IMR-90 (cell line): ENCODE results near the gene NUDT7. TPM values are rescaled to one million over a fixed set of nuclear protein-coding genes. Genes with fewer than 3 reads are reported as not detected.

Experiments used
- ATAC-seq: fragments of 200-7000 bp; cut with Tn5 transposase; 2 replicates; pipeline ENCODE4 v1.9.1; 2020; ENCODE audit warnings: low read depth, mild to moderate bottlenecking, moderate library complexity
- BruUV-seq: library from RNA; stranded (reverse); fragments of 400-500 nt; replicated peaks from 2 replicates; lab custom pipeline; 2021; lab: Mats Ljungman, UMichigan
- CTCF ChIA-PET: fragments of 300-600 bp; formaldehyde crosslinking; extraction: SDS; loops from one replicate; lab custom pipeline; 2021; ENCODE audit warnings: antibody characterized with exemption; lab: Yijun Ruan, JAX
- POLR2A ChIA-PET: fragments of 300-600 bp; sonication (Branson Sonifier 250); formaldehyde crosslinking; loops from one replicate; lab custom pipeline; 2022; ENCODE audit warnings: antibody characterized with exemption; ENCODE audit not compliant: unreplicated experiment; lab: Charles Lee
- DNase-seq: peaks from one replicate; pipeline ENCODE4 v3.0.0; 2013
- H2AFZ ChIP-seq: replicated peaks from 2 replicates; pipeline ENCODE3; 2013; ENCODE audit warnings: low read length, mild to moderate bottlenecking; ENCODE audit not compliant: poor library complexity
- H2AK5ac ChIP-seq: 2 replicates; pipeline ENCODE4 v1.6.1; 2013; ENCODE audit warnings: low read depth, low read length, inconsistent platforms
- H2AK9ac ChIP-seq: replicated peaks from 2 replicates; pipeline ENCODE3; 2013; ENCODE audit warnings: mild to moderate bottlenecking, low read depth, low read length, moderate library complexity; ENCODE audit not compliant: poor library complexity
- H2BK120ac ChIP-seq: 2 replicates; pipeline ENCODE4 v1.6.1; 2013; ENCODE audit warnings: low read depth, low read length, inconsistent platforms
- H2BK15ac ChIP-seq: 3 replicates; pipeline ENCODE4 v1.6.1; 2013; ENCODE audit warnings: low read depth, low read length, inconsistent platforms
- H2BK20ac ChIP-seq: 2 replicates; pipeline ENCODE4 v1.6.1; 2013; ENCODE audit warnings: low read depth, mild to moderate bottlenecking, inconsistent platforms, low read length, moderate library complexity
- H2BK5ac ChIP-seq: 2 replicates; pipeline ENCODE4 v1.6.1; 2013; ENCODE audit warnings: mild to moderate bottlenecking, low read depth, low read length, inconsistent platforms; ENCODE audit not compliant: poor library complexity, severe bottlenecking
- H3K14ac ChIP-seq: replicated peaks from 2 replicates; pipeline ENCODE4 v1.6.1; 2013; ENCODE audit warnings: low read depth, low read length, inconsistent platforms
- H3K18ac ChIP-seq: 2 replicates; pipeline ENCODE4 v1.6.1; 2013; ENCODE audit warnings: low read depth, low read length, control low read depth
- H3K23ac ChIP-seq: 2 replicates; pipeline ENCODE4 v1.6.1; 2013; ENCODE audit warnings: low read depth, low read length, inconsistent platforms
- H3K27ac ChIP-seq: 2 replicates; pipeline ENCODE4 v1.5.1; 2013; ENCODE audit warnings: mild to moderate bottlenecking, control low read depth, low read length; ENCODE audit not compliant: insufficient read depth
- H3K27me3 ChIP-seq: 2 replicates; pipeline ENCODE4 v1.6.1; 2013; ENCODE audit warnings: low read length; ENCODE audit not compliant: control insufficient read depth, insufficient read depth
- H3K36me3 ChIP-seq: 2 replicates; pipeline ENCODE4 v1.6.1; 2013; ENCODE audit warnings: low read length, mixed read lengths; ENCODE audit not compliant: control insufficient read depth, insufficient read depth
- H3K4ac ChIP-seq: 2 replicates; pipeline ENCODE4 v1.6.1; 2013; ENCODE audit warnings: low read depth, low read length, inconsistent platforms
- H3K4me1 ChIP-seq: 2 replicates; pipeline ENCODE4 v1.6.1; 2013; ENCODE audit warnings: low read length, mixed read lengths; ENCODE audit not compliant: control insufficient read depth, insufficient read depth
- H3K4me2 ChIP-seq: 2 replicates; pipeline ENCODE4 v1.6.1; 2013; ENCODE audit warnings: low read depth, mild to moderate bottlenecking, control low read depth, low read length, moderate library complexity
- H3K4me3 ChIP-seq: 2 replicates; pipeline ENCODE4 v1.5.1; 2013; ENCODE audit warnings: low read depth, mild to moderate bottlenecking, control low read depth, low read length, moderate library complexity; ENCODE audit not compliant: insufficient read depth
- H3K56ac ChIP-seq: 2 replicates; pipeline ENCODE4 v1.6.1; 2013; ENCODE audit warnings: low read length, inconsistent platforms; ENCODE audit not compliant: insufficient read depth; ENCODE audit errors: extremely low read depth
- H3K79me1 ChIP-seq, 2 experiments: 2 replicates each; pipeline ENCODE4 v1.6.1; 2013; ENCODE audit warnings: low read length in 2 of 2, inconsistent platforms in 1 of 2, low read depth in 1 of 2
- H3K9ac ChIP-seq: 2 replicates; pipeline ENCODE4 v1.6.1; 2013; ENCODE audit warnings: low read depth, low read length, control low read depth
- H3K9me1 ChIP-seq: 2 replicates; pipeline ENCODE4 v1.6.1; 2013; ENCODE audit warnings: low read length, inconsistent platforms; ENCODE audit not compliant: insufficient read depth
- H3K9me3 ChIP-seq: 2 replicates; pipeline ENCODE4 v1.6.1; 2013; ENCODE audit warnings: low read length; ENCODE audit not compliant: control insufficient read depth, insufficient read depth
- H4K20me1 ChIP-seq: 2 replicates; pipeline ENCODE4 v1.6.1; 2013; ENCODE audit warnings: low read length, inconsistent platforms; ENCODE audit not compliant: insufficient read depth
- H4K5ac ChIP-seq: 2 replicates; pipeline ENCODE4 v1.6.1; 2013; ENCODE audit warnings: mild to moderate bottlenecking, low read depth, low read length, control low read depth
- H4K8ac ChIP-seq, 2 experiments: 2 replicates each; pipeline ENCODE4 v1.6.1; 2013; ENCODE audit warnings: low read depth in 2 of 2, low read length in 2 of 2, control low read depth in 1 of 2, inconsistent platforms in 1 of 2
- H4K91ac ChIP-seq: 2 replicates; pipeline ENCODE4 v1.6.1; 2013; ENCODE audit warnings: low read depth, low read length, inconsistent platforms; ENCODE audit not compliant: insufficient read depth
- CTCF ChIP-seq: conservative IDR thresholded peaks from 2 replicates; pipeline ENCODE4 v1.5.1; 2012; ENCODE audit warnings: mild to moderate bottlenecking, low read depth, low read length, improper control_type of control experiment
- MAZ ChIP-seq: IDR thresholded peaks from 2 replicates; pipeline ENCODE4 v1.6.1; 2012; ENCODE audit warnings: low read depth, mild to moderate bottlenecking, low read length, improper control_type of control experiment, moderate library complexity, borderline replicate concordance
- POLR2A ChIP-seq: IDR thresholded peaks from 2 replicates; pipeline ENCODE4 v1.6.1; 2012; ENCODE audit warnings: mild to moderate bottlenecking, low read depth, low read length
- RAD21 ChIP-seq: IDR thresholded peaks from 2 replicates; pipeline ENCODE4 v1.6.1; 2012; ENCODE audit warnings: low read length, improper control_type of control experiment
- WGBS, 2 experiments: methylation state at CpG; one replicate each; pipeline versions ENCODE4 v1.1.5 to v1.1.7; 2013; ENCODE audit warnings: missing lambda C conversion rate in 2 of 2; ENCODE audit not compliant: insufficient read length in 1 of 2; ENCODE audit errors: extremely low coverage in 2 of 2; 5-methylcytosine and 5-hydroxymethylcytosine counted together
- dilution Hi-C: fragments of 300-500 bp; cut with HindIII; formaldehyde crosslinking; loops from one replicate; pipeline ENCODE4 v1.14.3; 2018; ENCODE audit warnings: low sequenced_read_pairs; ENCODE audit not compliant: unreplicated experiment
- in situ Hi-C: fragments of 300-500 bp; cut with MboI; formaldehyde crosslinking; loops from 3 replicates; pipeline ENCODE4 v1.14.3; 2019; ENCODE audit warnings: low sequenced_read_pairs, inconsistent platforms, mixed read lengths
- intact Hi-C: fragments of 100-400 bp; cut with micrococcal nuclease; formaldehyde crosslinking; loops from 2 replicates; pipeline ENCODE4 v1.10.0; 2022
- polyA plus RNA-seq, 3 experiments: library from polyadenylated mRNA; depleted of rRNA; stranded (reverse); fragments of >200 nt; gene quantifications; 2 replicates each; pipeline ENCODE4 v1.2.3, GENCODE V29; 2012; ENCODE audit warnings: low replicate concordance in 1 of 3
- total RNA-seq: library from RNA; depleted of rRNA; stranded (reverse); fragments of >200 nt; gene quantifications from 2 replicates; pipeline ENCODE4 v1.2.3, GENCODE V29; 2012

The NUDT7 gene
- total and polyA plus RNA-seq, 2 of the 4 experiments (the other 2 are of a cell fraction) = 4.3 to 6.2 TPM

GRCh38 chr16:77744141-77744540 is 21.8 kb downstream of the NUDT7 start:
- intact Hi-C loops = no loop called here
- no peaks in the 10 kb centered on the region for H4K20me1 ChIP-seq
- no peak overlapping the region for H3K9ac ChIP-seq
- H2BK15ac ChIP-seq = no peak overlapping the region
- H3K9me3 ChIP-seq = no peaks in the 10 kb centered on the region
- H2BK20ac ChIP-seq = no peak overlapping the region
- ChIA-PET POLR2A (no interaction called here), CTCF (interaction anchor here (0.6 to 1.3 kb wide), 3 partner anchors 13 to 38 kb away, joined by 3 read pairs; no protein-coding TSS in a partner anchor)
- no peak overlapping the region for H3K4me2 ChIP-seq
- no peak for TF ChIP-seq POLR2A
- TF ChIP-seq RAD21 = no peak
- TF ChIP-seq MAZ = no peak
- TF ChIP-seq CTCF = no peak
- H3K36me3 ChIP-seq = no peaks in the 10 kb centered on the region
- H2BK5ac ChIP-seq = no peak overlapping the region
- no peaks in the 10 kb centered on the region for H3K9me1 ChIP-seq
- H2AK5ac ChIP-seq = no peak overlapping the region
- DNase-seq = peak; percentile 35
- no peak overlapping the region for H2AK9ac ChIP-seq
- peak; percentile 73 for ATAC-seq
- H4K91ac ChIP-seq = no peak overlapping the region
- no CpG with 5 or more reads among the region's 4 CpGs for WGBS, 2 experiments
- peaks cover 4% of the 10 kb centered on the region for H3K27me3 ChIP-seq
- H3K56ac ChIP-seq = no peak overlapping the region
- no peak overlapping the region for H2AFZ ChIP-seq
- no peak overlapping the region for H3K18ac ChIP-seq
- BruUV-seq = no TSS peak
- no peak overlapping the region for H4K8ac ChIP-seq
- no peak overlapping the region for H3K14ac ChIP-seq
- no peak overlapping the region for H3K27ac ChIP-seq
- no peak overlapping the region for H4K5ac ChIP-seq
- no peak overlapping the region for H2BK120ac ChIP-seq
- no peak overlapping the region for H3K4ac ChIP-seq
- H3K4me1 ChIP-seq = peaks cover 9% of the 10 kb centered on the region
- H3K79me1 ChIP-seq = no peaks in the 10 kb centered on the region
- H3K4me3 ChIP-seq = no peak overlapping the region
- dilution Hi-C loops = no loop called here
- in situ Hi-C loops = no loop called here
- H3K23ac ChIP-seq = no peak overlapping the region
